GM21526 (cell line): ENCODE data around the gene RASGRF2.
"Not testable (repeated sequence)": the region's sequence is repeated elsewhere in the genome, so short reads cannot be mapped to it uniquely, and the experiment has no call there.

Experiments
- ATAC-seq: cut with Tn5 transposase; IDR thresholded peaks from one replicate; pipeline ENCODE4 v1.9.1; 2021; ENCODE audit warnings: moderate library complexity; ENCODE audit not compliant: unreplicated experiment, low FRiP score

RASGRF2 gene

GRCh38 chr5:81017320-81017719, 57.2 kb downstream of the RASGRF2 start:
- no peak for ATAC-seq

GRCh38 chr5:81018608-81019007, 58.4 kb downstream of the RASGRF2 start:
- not testable (repeated sequence) for ATAC-seq

GRCh38 chr5:81019748-81020147, 59.6 kb downstream of the RASGRF2 start:
- no peak for ATAC-seq

- ATAC-seq, result no peak
Measured at GRCh38 chr5:81020478-81021167, 60.5 kb downstream of the RASGRF2 start.

GRCh38 chr5:81021486-81021885, 61.3 kb downstream of the RASGRF2 start:
- no peak for ATAC-seq

- ATAC-seq, result no peak
Measured at GRCh38 chr5:81021951-81022687, 62.0 kb downstream of the RASGRF2 start.

- ATAC-seq, result no peak
Measured at GRCh38 chr5:81022688-81023084, 62.5 kb downstream of the RASGRF2 start.

- no peak for ATAC-seq
Measured at GRCh38 chr5:81023261-81023970, 63.3 kb downstream of the RASGRF2 start.

- ATAC-seq, result no peak
Measured at GRCh38 chr5:81027481-81028058, 67.4 kb downstream of the RASGRF2 start.

- not testable (repeated sequence) for ATAC-seq
Measured at GRCh38 chr5:81028888-81029287, 68.7 kb downstream of the RASGRF2 start.

- not testable (repeated sequence) for ATAC-seq
Measured at GRCh38 chr5:81029736-81030135, 69.6 kb downstream of the RASGRF2 start.

GRCh38 chr5:81030236-81031034, 70.3 kb downstream of the RASGRF2 start:
- not testable (repeated sequence) for ATAC-seq

- ATAC-seq, result no peak
Measured at GRCh38 chr5:81035522-81035921, 75.4 kb downstream of the RASGRF2 start.

- no peak for ATAC-seq
Measured at GRCh38 chr5:81038495-81038894, 78.3 kb downstream of the RASGRF2 start.

- no peak for ATAC-seq
Measured at GRCh38 chr5:81044868-81045267, 84.7 kb downstream of the RASGRF2 start.

GRCh38 chr5:81045389-81045807, 85.2 kb downstream of the RASGRF2 start:
- ATAC-seq, result no peak

GRCh38 chr5:81046041-81046440, 85.9 kb downstream of the RASGRF2 start:
- ATAC-seq, result no peak

- no peak for ATAC-seq
Measured at GRCh38 chr5:81052325-81052724, 92.2 kb downstream of the RASGRF2 start.

GRCh38 chr5:81053282-81053681, 93.1 kb downstream of the RASGRF2 start:
- not testable (repeated sequence) for ATAC-seq

GRCh38 chr5:81058121-81058520, 98.0 kb downstream of the RASGRF2 start:
- no peak for ATAC-seq
